Measurements from ENCODE around the gene ADH1B. TPM values are rescaled to one million over a fixed set of nuclear protein-coding genes. Genes with fewer than 3 reads are reported as not detected.

The ADH1B gene
- polyA plus RNA-seq, 1 donor from 2014 or later: not detected

GRCh38 chr4:99275050-99275449 lies 46.2 kb downstream of the ADH1B start:
- no peak overlapping the region for H3K4me3 ChIP-seq (ENCODE audit: low read length)
- TF ChIP-seq, protein P1, sequence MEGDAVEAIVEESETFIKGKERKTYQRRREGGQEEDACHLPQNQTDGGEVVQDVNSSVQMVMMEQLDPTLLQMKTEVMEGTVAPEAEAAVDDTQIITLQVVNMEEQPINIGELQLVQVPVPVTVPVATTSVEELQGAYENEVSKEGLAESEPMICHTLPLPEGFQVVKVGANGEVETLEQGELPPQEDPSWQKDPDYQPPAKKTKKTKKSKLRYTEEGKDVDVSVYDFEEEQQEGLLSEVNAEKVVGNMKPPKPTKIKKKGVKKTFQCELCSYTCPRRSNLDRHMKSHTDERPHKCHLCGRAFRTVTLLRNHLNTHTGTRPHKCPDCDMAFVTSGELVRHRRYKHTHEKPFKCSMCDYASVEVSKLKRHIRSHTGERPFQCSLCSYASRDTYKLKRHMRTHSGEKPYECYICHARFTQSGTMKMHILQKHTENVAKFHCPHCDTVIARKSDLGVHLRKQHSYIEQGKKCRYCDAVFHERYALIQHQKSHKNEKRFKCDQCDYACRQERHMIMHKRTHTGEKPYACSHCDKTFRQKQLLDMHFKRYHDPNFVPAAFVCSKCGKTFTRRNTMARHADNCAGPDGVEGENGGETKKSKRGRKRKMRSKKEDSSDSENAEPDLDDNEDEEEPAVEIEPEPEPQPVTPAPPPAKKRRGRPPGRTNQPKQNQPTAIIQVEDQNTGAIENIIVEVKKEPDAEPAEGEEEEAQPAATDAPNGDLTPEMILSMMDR (IDR thresholded peaks at IDR 0.05; ENCODE audit: poor library complexity, severe bottlenecking): no peak
- TF ChIP-seq SMC3 (conservative IDR thresholded peaks at IDR 0.05; ENCODE audit: poor library complexity) (no peak), REST (IDR thresholded peaks at IDR 0.05; ENCODE audit: borderline replicate concordance) (no peak), EP300 (conservative IDR thresholded peaks at IDR 0.05; ENCODE audit: poor library complexity, severe bottlenecking) (no peak), EZH2 (IDR thresholded peaks at IDR 0.05; ENCODE audit: borderline replicate concordance, insufficient read depth, low read length, poor library complexity, severe bottlenecking) (no peak), RAD21 (conservative IDR thresholded peaks at IDR 0.05) (no peak), POLR2AphosphoS5 (IDR thresholded peaks at IDR 0.05) (no peak), TAF1 (IDR thresholded peaks at IDR 0.05; ENCODE audit: low read depth) (no peak), MXI1 (conservative IDR thresholded peaks at IDR 0.05; ENCODE audit: poor library complexity, severe bottlenecking) (no peak)
- no peaks in the 10 kb centered on the region for H3K36me3 ChIP-seq (ENCODE audit: insufficient read depth, low read length)
- H3K9ac ChIP-seq (ENCODE audit: low read length): no peak overlapping the region
- no peaks in the 10 kb centered on the region for H3K79me2 ChIP-seq (replicated peaks; ENCODE audit: insufficient read depth, low read length)
- no peak overlapping the region for H3K27ac ChIP-seq (ENCODE audit: low read length)
- no peak overlapping the region for H3K4me2 ChIP-seq (ENCODE audit: low read length)
- no peak overlapping the region for H2AFZ ChIP-seq (ENCODE audit: low read depth, low read length)
- no peaks in the 10 kb centered on the region for H3K27me3 ChIP-seq (ENCODE audit: insufficient read depth, low read depth, low read length)
- no peaks in the 10 kb centered on the region for H3K9me3 ChIP-seq (ENCODE audit: low read length)
- no peaks in the 10 kb centered on the region for H3F3A ChIP-seq (ENCODE audit: insufficient read depth, low read length, poor library complexity, severe bottlenecking)
- H4K20me1 ChIP-seq (ENCODE audit: insufficient read depth): no peaks in the 10 kb centered on the region
- H3K9me2 ChIP-seq (ENCODE audit: insufficient read depth, low read length): no peaks in the 10 kb centered on the region

DNA sequence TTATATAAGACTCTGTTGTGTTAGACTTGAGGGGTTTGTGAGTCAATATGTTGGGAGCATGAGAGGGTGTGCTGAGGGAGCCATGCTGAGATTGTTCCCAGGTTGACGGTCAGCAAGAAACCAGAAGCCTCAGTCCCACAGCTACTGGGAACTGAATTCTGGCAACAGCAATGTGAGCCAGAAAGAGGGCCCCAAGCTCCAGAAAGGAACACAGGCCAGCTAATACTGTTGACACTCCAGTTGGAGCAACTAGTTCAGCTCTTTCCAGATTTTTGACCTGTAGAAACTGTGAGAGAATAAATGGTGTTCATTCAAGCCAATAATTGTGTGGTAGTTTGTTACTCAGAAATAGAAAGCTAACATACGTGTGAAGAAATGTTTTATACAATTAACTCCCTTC lies 47.5 kb downstream of the ADH1B start:
- Histone ChIP-seq H3K36me3 (ENCODE audit: insufficient read depth, low read length) (no peaks in the 10 kb centered on the region), H3K27ac (ENCODE audit: low read length) (no peak overlapping the region), H3K4me2 (ENCODE audit: low read length) (no peak overlapping the region), H3K4me3 (ENCODE audit: low read length) (no peak overlapping the region), H3K9ac (ENCODE audit: low read length) (no peak overlapping the region), H3K9me2 (ENCODE audit: insufficient read depth, low read length) (no peaks in the 10 kb centered on the region), H3K27me3 (ENCODE audit: insufficient read depth, low read depth, low read length) (no peaks in the 10 kb centered on the region), H3K79me2 (replicated peaks; ENCODE audit: insufficient read depth, low read length) (no peaks in the 10 kb centered on the region), H3K9me3 (ENCODE audit: low read length) (no peaks in the 10 kb centered on the region), H3F3A (ENCODE audit: insufficient read depth, low read length, poor library complexity, severe bottlenecking) (no peaks in the 10 kb centered on the region), H2AFZ (ENCODE audit: low read depth, low read length) (no peak overlapping the region), H4K20me1 (ENCODE audit: insufficient read depth) (no peaks in the 10 kb centered on the region)
- no peak for TF ChIP-seq EZH2 (IDR thresholded peaks at IDR 0.05; ENCODE audit: borderline replicate concordance, insufficient read depth, low read length, poor library complexity, severe bottlenecking)
- TF ChIP-seq SMC3 (conservative IDR thresholded peaks at IDR 0.05; ENCODE audit: poor library complexity): no peak
- no peak for TF ChIP-seq RAD21 (conservative IDR thresholded peaks at IDR 0.05)
- no peak for TF ChIP-seq MXI1 (conservative IDR thresholded peaks at IDR 0.05; ENCODE audit: poor library complexity, severe bottlenecking)
- TF ChIP-seq, protein P1 (IDR thresholded peaks at IDR 0.05; ENCODE audit: poor library complexity, severe bottlenecking): no peak
- TF ChIP-seq TAF1 (IDR thresholded peaks at IDR 0.05; ENCODE audit: low read depth): no peak
- TF ChIP-seq REST (IDR thresholded peaks at IDR 0.05; ENCODE audit: borderline replicate concordance): no peak
- no peak for TF ChIP-seq EP300 (conservative IDR thresholded peaks at IDR 0.05; ENCODE audit: poor library complexity, severe bottlenecking)
- no peak for TF ChIP-seq POLR2AphosphoS5 (IDR thresholded peaks at IDR 0.05)
